H1 (cell line): ENCODE results near the gene PIP5K1B. TPM values are rescaled to one million over a fixed set of nuclear protein-coding genes. Genes with fewer than 3 reads are reported as not detected.

Experiments used
- CTCF ChIA-PET: fragments of 300-600 bp; sonication (Branson Sonifier 250); formaldehyde crosslinking; loops from one replicate; lab custom pipeline; 2021; ENCODE audit not compliant: partially characterized antibody; lab: Charles Lee
- POLR2A ChIA-PET: fragments of 300-600 bp; sonication (Branson Sonifier 250); formaldehyde crosslinking; loops from one replicate; lab custom pipeline; 2021; ENCODE audit warnings: inconsistent platforms; ENCODE audit not compliant: partially characterized antibody; lab: Charles Lee
- DNase-seq, 2 experiments: peaks; one replicate each; pipeline versions ENCODE4 v3.0.0 to v3.0.0-alpha.2; 2010 to 2022; ENCODE audit warnings: low spot score in 2 of 2, low read depth in 1 of 2, mixed read lengths in 1 of 2
- FAIRE-seq: peaks from 2 replicates; lab custom pipeline; 2011; peaks lifted over from hg19 to GRCh38; lab: Jason Lieb, UNC
- H2AFZ ChIP-seq: 2 replicates; pipeline ENCODE4 v1.8.1; 2012; ENCODE audit warnings: low read length, inconsistent platforms
- H2AK5ac ChIP-seq: 2 replicates; pipeline ENCODE4 v1.6.1; 2013; ENCODE audit warnings: low read depth, low read length
- H2BK120ac ChIP-seq: replicated peaks from 2 replicates; pipeline ENCODE3; 2013; ENCODE audit warnings: low read depth, low read length, inconsistent platforms
- H2BK12ac ChIP-seq: 2 replicates; pipeline ENCODE4 v1.6.1; 2013; ENCODE audit warnings: low read depth, low read length
- H2BK15ac ChIP-seq: 2 replicates; pipeline ENCODE4 v1.6.1; 2013; ENCODE audit warnings: low read length
- H2BK20ac ChIP-seq: 2 replicates; pipeline ENCODE4 v1.6.1; 2013; ENCODE audit warnings: low read length
- H2BK5ac ChIP-seq: 2 replicates; pipeline ENCODE4 v1.6.1; 2013; ENCODE audit warnings: low read depth, low read length
- H3K14ac ChIP-seq: 2 replicates; pipeline ENCODE4 v1.6.1; 2013; ENCODE audit warnings: inconsistent platforms; ENCODE audit not compliant: insufficient read length
- H3K18ac ChIP-seq: 2 replicates; pipeline ENCODE4 v1.6.1; 2013; ENCODE audit warnings: low read length; ENCODE audit errors: extremely low read depth
- H3K23ac ChIP-seq: 2 replicates; pipeline ENCODE4 v1.6.1; 2013; ENCODE audit warnings: inconsistent platforms; ENCODE audit not compliant: insufficient read length
- H3K23me2 ChIP-seq: 2 replicates; pipeline ENCODE4 v1.6.1; 2013; ENCODE audit warnings: low read depth, low read length
- H3K27ac ChIP-seq: 2 replicates; pipeline ENCODE4 v1.6.1; 2011; ENCODE audit warnings: low read depth, low read length, inconsistent platforms
- H3K27me3 ChIP-seq, 4 experiments: replicated peaks in 1 of 4; 1 replicate in 1 of 4; 2 replicates in 3 of 4; pipeline versions ENCODE4 v1.6.1 to v1.8.1; 2011 to 2013; ENCODE audit warnings: low read length in 3 of 4, mild to moderate bottlenecking in 3 of 4, inconsistent platforms in 2 of 4, mixed read lengths in 2 of 4, moderate library complexity in 1 of 4; ENCODE audit not compliant: control insufficient read depth in 3 of 4, insufficient read depth in 3 of 4; ENCODE audit errors: extremely low read depth in 1 of 4
- H3K36me3 ChIP-seq, 4 experiments: 2 replicates each; pipeline versions ENCODE4 v1.6.1 to v1.8.1; 2011 to 2013; ENCODE audit warnings: mild to moderate bottlenecking in 4 of 4, low read length in 3 of 4, moderate library complexity in 2 of 4, control low read depth in 1 of 4, inconsistent platforms in 1 of 4; ENCODE audit not compliant: insufficient read depth in 4 of 4, control insufficient read depth in 2 of 4
- H3K4ac ChIP-seq: replicated peaks from 2 replicates; pipeline ENCODE3; 2013; ENCODE audit warnings: low read length, low read depth, mixed read lengths, inconsistent platforms; ENCODE audit not compliant: insufficient read length
- H3K4me1 ChIP-seq, 4 experiments: replicated peaks in 1 of 4; 1 replicate in 1 of 4; 2 replicates in 3 of 4; pipeline versions ENCODE4 v1.6.1 to v1.8.1; 2011 to 2013; ENCODE audit warnings: low read length in 3 of 4, inconsistent platforms in 2 of 4, mixed read lengths in 1 of 4; ENCODE audit not compliant: insufficient read depth in 4 of 4, control insufficient read depth in 3 of 4
- H3K4me2 ChIP-seq, 2 experiments: 2 replicates each; pipeline versions ENCODE4 v1.6.1 to v1.8.1; 2011 to 2013; ENCODE audit warnings: low read depth in 2 of 2, low read length in 2 of 2, control low read depth in 1 of 2, inconsistent platforms in 1 of 2, mild to moderate bottlenecking in 1 of 2; ENCODE audit not compliant: insufficient read depth in 1 of 2
- H3K4me3 ChIP-seq, 4 experiments: fragments of 200-600, 300-600 bp in 1 of 4; sonication (generic), shearing (Covaris generic), sonication (Bioruptor Twin) in 1 of 4; 2 replicates each; pipeline versions ENCODE4 v1.5.1 to v1.8.1; 2011 to 2016; ENCODE audit warnings: low read length in 4 of 4, low read depth in 3 of 4, control low read depth in 2 of 4, inconsistent platforms in 2 of 4, mild to moderate bottlenecking in 2 of 4, mixed read lengths in 1 of 4, moderate library complexity in 1 of 4; ENCODE audit not compliant: insufficient read depth in 2 of 4; ENCODE audit errors: extremely low read depth in 1 of 4
- H3K56ac ChIP-seq: replicated peaks from 2 replicates; pipeline ENCODE3; 2013; ENCODE audit warnings: low read depth, mild to moderate bottlenecking, mixed read lengths, low read length, inconsistent platforms; ENCODE audit not compliant: insufficient read length
- H3K79me1 ChIP-seq: 2 replicates; pipeline ENCODE4 v1.6.1; 2013; ENCODE audit warnings: low read depth, low read length, control low read depth
- H3K79me2 ChIP-seq, 2 experiments: 2 replicates each; pipeline versions ENCODE4 v1.6.1 to v1.8.1; 2012 to 2013; ENCODE audit warnings: low read length in 2 of 2, mild to moderate bottlenecking in 2 of 2, inconsistent platforms in 1 of 2; ENCODE audit not compliant: insufficient read depth in 2 of 2, control insufficient read depth in 1 of 2
- H3K9ac ChIP-seq, 4 experiments: replicated peaks in 1 of 4; 1 replicate in 1 of 4; 2 replicates in 3 of 4; pipeline versions ENCODE4 v1.6.1 to v1.8.1; 2011 to 2013; ENCODE audit warnings: low read depth in 3 of 4, low read length in 3 of 4, control low read depth in 2 of 4, mild to moderate bottlenecking in 2 of 4, moderate library complexity in 2 of 4, inconsistent platforms in 1 of 4; ENCODE audit errors: extremely low read depth in 1 of 4
- H3K9me3 ChIP-seq, 2 experiments: 2 replicates each; pipeline versions ENCODE4 v1.6.1 to v1.8.1; 2012 to 2013; ENCODE audit warnings: mild to moderate bottlenecking in 2 of 2, moderate library complexity in 2 of 2, control low read depth in 1 of 2, inconsistent platforms in 1 of 2, low read depth in 1 of 2, low read length in 1 of 2, mixed read lengths in 1 of 2; ENCODE audit not compliant: insufficient read depth in 2 of 2
- H4K20me1 ChIP-seq, 2 experiments: replicated peaks in 1 of 2; 2 replicates each; pipeline versions ENCODE3 to v1.8.1; 2011 to 2013; ENCODE audit warnings: inconsistent platforms in 2 of 2, low read length in 2 of 2, mild to moderate bottlenecking in 1 of 2; ENCODE audit not compliant: insufficient read depth in 2 of 2, control insufficient read depth in 1 of 2
- H4K5ac ChIP-seq: 2 replicates; pipeline ENCODE4 v1.6.1; 2013; ENCODE audit warnings: low read length, low read depth, mixed read lengths, inconsistent platforms; ENCODE audit not compliant: insufficient read length
- H4K8ac ChIP-seq: 2 replicates; pipeline ENCODE4 v1.8.0; 2013; ENCODE audit warnings: mild to moderate bottlenecking, moderate library complexity, low read length, inconsistent platforms; ENCODE audit not compliant: insufficient read depth; ENCODE audit errors: extremely low read depth
- H4K91ac ChIP-seq: replicated peaks from 2 replicates; pipeline ENCODE3; 2013; ENCODE audit warnings: low read length, mixed read lengths, inconsistent platforms; ENCODE audit not compliant: insufficient read length
- CEBPB ChIP-seq: IDR thresholded peaks from 2 replicates; pipeline ENCODE4 v1.6.1; 2012; ENCODE audit warnings: low read depth, low read length
- EP300 ChIP-seq, 2 experiments: IDR thresholded peaks; 1 replicate in 1 of 2; 2 replicates in 1 of 2; pipeline ENCODE4 v1.6.1; 2011 to 2012; ENCODE audit warnings: low read depth in 2 of 2, low read length in 2 of 2, mild to moderate bottlenecking in 2 of 2, borderline replicate concordance in 1 of 2, inconsistent platforms in 1 of 2, moderate library complexity in 1 of 2
- SP4 ChIP-seq: IDR thresholded peaks from 2 replicates; pipeline ENCODE4 v1.6.1; 2012; ENCODE audit warnings: low read length, inconsistent platforms
- WGBS, 2 experiments: shearing (Covaris generic) in 1 of 2; methylation state at CpG; one replicate each; pipeline versions ENCODE4 v1.1.6 to v1.1.7; 2013 to 2015; ENCODE audit warnings: low lambda C conversion rate in 2 of 2, mixed read lengths in 2 of 2, inconsistent platforms in 1 of 2, low coverage in 1 of 2, missing lambda C conversion rate in 1 of 2; ENCODE audit not compliant: insufficient replicate concordance in 2 of 2, insufficient coverage in 1 of 2, insufficient read length in 1 of 2; ENCODE audit errors: extremely low coverage in 1 of 2, missing lambda C conversion rate in 1 of 2; 5-methylcytosine and 5-hydroxymethylcytosine counted together
- polyA plus RNA-seq, 7 experiments: library from polyadenylated mRNA; depleted of rRNA in 3 of 7; stranded (reverse) in 5 of 7; unstranded in 2 of 7; fragments of >200 nt in 5 of 7; fragments of 200-250 nt in 2 of 7; gene quantifications; 1 replicate in 5 of 7; 2 replicates in 1 of 7; 4 replicates in 1 of 7; pipeline versions ENCODE4 v1.2.1 to v1.2.3, GENCODE V29; 2011 to 2013; ENCODE audit warnings: missing spikeins in 2 of 7, mixed read lengths in 2 of 7
- total RNA-seq: library from RNA; stranded (reverse); fragmentation: NEBNext Ultra II Directional; extraction: Animal tissue kit (Norgen Biotek cat#: 25700); gene quantifications from 2 replicates; pipeline ENCODE4 v1.2.1, GENCODE V29; 2021

The PIP5K1B gene
- total and polyA plus RNA-seq, 2 of the 8 experiments (the other 6 are each of a cell fraction or from before 2014, with no cell fraction given) = 4.7 to 7.7 TPM

- H3K4me1 ChIP-seq = peaks cover 0 to 3% (median 0%) of the 10 kb centered on the region in 4 experiments; a peak in 2 of 7 replicates
- peak; percentile 70 for FAIRE-seq
- no peak overlapping the region for H4K91ac ChIP-seq
These were observed 89.9 kb downstream of the PIP5K1B start for GRCh38 chr9:68794898-68795297.

More at GRCh38 chr9:68794898-68795297, 89.9 kb downstream of the PIP5K1B start:
- Histone ChIP-seq H3K18ac (peak overlapping the region; percentile 15; the same call in 1 of the 2 replicates), H2BK5ac (no peak overlapping the region), H3K23me2 (no peaks in the 10 kb centered on the region), H4K5ac (no peak overlapping the region), H2AK5ac (peak overlapping the region; percentile 82; the same call in 1 of the 2 replicates), H3K36me3 (no peaks in the 10 kb centered on the region), H4K20me1 (no peaks in the 10 kb centered on the region), H4K8ac (no peak overlapping the region), H2BK120ac (no peak overlapping the region), H3K9me3 (no peaks in the 10 kb centered on the region), H3K4me2 (no peak overlapping the region), H2BK12ac (0 out of 2 replicates have a peak overlapping the region, but pooled peaks have one; percentile 63), H3K79me1 (no peaks in the 10 kb centered on the region), H3K79me2 (no peaks in the 10 kb centered on the region), H3K27ac (no peak overlapping the region), H3K9ac (no peak overlapping the region), H2BK20ac (no peak overlapping the region), H3K56ac (no peak overlapping the region), H3K27me3 (no peaks in the 10 kb centered on the region), H2BK15ac (no peak overlapping the region), H2AFZ (no peak overlapping the region; the same call in 1 of the 2 replicates), H3K4me3 (no peak overlapping the region), H3K4ac (no peak overlapping the region), H3K23ac (no peak overlapping the region), H3K14ac (no peak overlapping the region)
- WGBS, 2 experiments = 77% methylated on average over 4 of the region's 4 CpGs; no CpG with 5 or more reads in 1 of the 2 experiments
- ChIA-PET POLR2A (interaction anchor here (0.8 kb wide), 1 partner anchor 50 kb away, joined by 3 read pairs; no protein-coding TSS in a partner anchor), CTCF (no interaction called here)
- DNase-seq = no peak
- TF ChIP-seq SP4 (no peak), CEBPB (0 out of 2 replicates have a peak, but pooled peaks have one; percentile 9), EP300 (IDR thresholded peaks at IDR 0.05; ENCODE audit: borderline replicate concordance in 1 of 2, low read depth in 2 of 2, low read length in 2 of 2) (no peak)
